Measurements from ENCODE around the gene ASB3.
"Not testable (repeated sequence)": the region's sequence is repeated elsewhere in the genome, so short reads cannot be mapped to it uniquely, and the experiment has no call there.

ASB3 gene

DNA sequence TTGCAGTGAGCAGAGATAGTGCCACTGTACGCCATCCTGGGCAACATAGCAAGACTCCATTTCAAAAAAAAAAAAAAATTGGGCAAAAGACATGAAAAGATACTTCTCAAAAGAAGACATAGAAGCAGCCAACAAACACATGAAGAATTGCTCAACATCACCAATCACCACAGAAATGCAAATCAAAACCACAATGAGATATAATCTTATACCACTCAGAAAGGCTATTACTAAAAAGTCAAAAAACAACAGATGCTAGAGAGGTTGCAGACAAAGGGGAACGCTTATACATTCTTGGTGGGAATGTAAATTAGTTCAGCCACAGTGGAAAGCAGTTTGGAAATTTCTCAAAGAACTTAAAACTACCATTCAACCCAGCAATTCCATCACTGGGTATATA lies 62.2 kb downstream of the ASB3 start:
- H3K9me2 ChIP-seq (replicated peaks; ENCODE audit: insufficient read depth, low read length) = no peaks in the 10 kb centered on the region
- no peak for DNase-seq
- H2AFZ ChIP-seq (ENCODE audit: low read length) = no peak overlapping the region
- no peak overlapping the region for H3K4me2 ChIP-seq (ENCODE audit: low read depth, low read length)
- H3K27ac ChIP-seq (ENCODE audit: low read length) = no peak overlapping the region
- no peaks in the 10 kb centered on the region for H3F3A ChIP-seq (ENCODE audit: insufficient read depth, low read length)
- no peaks in the 10 kb centered on the region for H3K27me3 ChIP-seq (replicated peaks; ENCODE audit: insufficient read depth, low read length)
- TF ChIP-seq, protein P1, sequence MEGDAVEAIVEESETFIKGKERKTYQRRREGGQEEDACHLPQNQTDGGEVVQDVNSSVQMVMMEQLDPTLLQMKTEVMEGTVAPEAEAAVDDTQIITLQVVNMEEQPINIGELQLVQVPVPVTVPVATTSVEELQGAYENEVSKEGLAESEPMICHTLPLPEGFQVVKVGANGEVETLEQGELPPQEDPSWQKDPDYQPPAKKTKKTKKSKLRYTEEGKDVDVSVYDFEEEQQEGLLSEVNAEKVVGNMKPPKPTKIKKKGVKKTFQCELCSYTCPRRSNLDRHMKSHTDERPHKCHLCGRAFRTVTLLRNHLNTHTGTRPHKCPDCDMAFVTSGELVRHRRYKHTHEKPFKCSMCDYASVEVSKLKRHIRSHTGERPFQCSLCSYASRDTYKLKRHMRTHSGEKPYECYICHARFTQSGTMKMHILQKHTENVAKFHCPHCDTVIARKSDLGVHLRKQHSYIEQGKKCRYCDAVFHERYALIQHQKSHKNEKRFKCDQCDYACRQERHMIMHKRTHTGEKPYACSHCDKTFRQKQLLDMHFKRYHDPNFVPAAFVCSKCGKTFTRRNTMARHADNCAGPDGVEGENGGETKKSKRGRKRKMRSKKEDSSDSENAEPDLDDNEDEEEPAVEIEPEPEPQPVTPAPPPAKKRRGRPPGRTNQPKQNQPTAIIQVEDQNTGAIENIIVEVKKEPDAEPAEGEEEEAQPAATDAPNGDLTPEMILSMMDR (IDR thresholded peaks at IDR 0.05; ENCODE audit: low read length) = no peak
- TF ChIP-seq EZH2 (optimal IDR thresholded peaks at IDR 0.05; ENCODE audit: low read depth, low read length) = no peak
- TF ChIP-seq EZH2phosphoT487 (IDR thresholded peaks at IDR 0.05; ENCODE audit: low read length) = no peak
- H3K79me2 ChIP-seq (ENCODE audit: low read length) = no peaks in the 10 kb centered on the region
- H3K4me1 ChIP-seq (ENCODE audit: low read length) = 0 out of 2 replicates have a peak, but pooled peaks cover 8% of the 10 kb centered on the region
- no peaks in the 10 kb centered on the region for H3K36me3 ChIP-seq (replicated peaks; ENCODE audit: insufficient read depth, low read length)
- no peak overlapping the region for H3K4me3 ChIP-seq (ENCODE audit: low read length)
- H3K9ac ChIP-seq (ENCODE audit: low read length) = no peak overlapping the region
- H4K20me1 ChIP-seq (ENCODE audit: insufficient read depth, low read length) = no peaks in the 10 kb centered on the region
- no peaks in the 10 kb centered on the region for H3K9me3 ChIP-seq (replicated peaks; ENCODE audit: insufficient read depth, low read length)

DNA sequence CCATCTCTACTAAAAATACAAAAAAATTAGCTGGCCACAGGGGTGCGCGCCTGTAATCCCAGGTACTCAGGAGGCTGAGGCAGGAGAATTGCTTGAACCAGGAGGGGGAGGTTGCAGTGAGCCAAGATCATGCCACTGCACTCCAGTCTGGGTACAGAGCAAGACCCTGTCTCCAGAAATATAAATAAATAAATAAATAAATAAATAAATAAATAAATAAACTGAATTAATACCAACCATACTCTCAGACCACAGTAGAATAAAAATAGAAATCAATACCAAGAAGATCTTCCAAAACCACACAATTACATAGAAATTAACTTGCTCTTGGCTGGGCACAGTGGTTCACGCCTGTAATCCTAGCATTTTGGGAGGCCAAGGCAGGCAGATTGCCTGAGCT lies 65.8 kb downstream of the ASB3 start:
- H3K4me3 ChIP-seq (ENCODE audit: low read length); H3K79me2 ChIP-seq (ENCODE audit: low read length); H3K4me2 ChIP-seq (ENCODE audit: low read depth, low read length); H3K4me1 ChIP-seq (ENCODE audit: low read length); H3K9me3 ChIP-seq (replicated peaks; ENCODE audit: insufficient read depth, low read length); H3K36me3 ChIP-seq (replicated peaks; ENCODE audit: insufficient read depth, low read length); H4K20me1 ChIP-seq (ENCODE audit: insufficient read depth, low read length); H3K9me2 ChIP-seq (replicated peaks; ENCODE audit: insufficient read depth, low read length); H2AFZ ChIP-seq (ENCODE audit: low read length); H3K9ac ChIP-seq (ENCODE audit: low read length); H3K27me3 ChIP-seq (replicated peaks; ENCODE audit: insufficient read depth, low read length); H3K27ac ChIP-seq (ENCODE audit: low read length); DNase-seq; H3F3A ChIP-seq (ENCODE audit: insufficient read depth, low read length): not testable (repeated sequence)

DNA sequence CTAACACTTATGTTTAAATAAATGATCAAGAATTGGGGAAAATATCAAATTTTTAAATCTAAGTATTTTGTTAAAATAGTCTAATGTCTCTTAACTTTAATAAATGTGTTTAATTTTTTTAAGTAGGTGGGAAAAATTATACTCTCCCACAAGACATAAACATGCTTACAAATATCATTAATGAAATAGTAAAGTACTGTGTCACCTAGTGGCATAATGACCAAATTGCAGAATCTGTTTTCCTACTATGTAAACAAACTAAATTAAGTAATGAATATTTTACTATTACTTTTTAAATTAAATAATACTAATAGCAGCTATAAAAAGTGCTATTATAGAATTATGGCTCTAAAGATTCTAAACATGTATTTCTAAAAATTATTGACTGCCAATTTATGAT lies 71.2 kb downstream of the ASB3 start:
- no peaks in the 10 kb centered on the region for H3K79me2 ChIP-seq (ENCODE audit: low read length)
- no peaks in the 10 kb centered on the region for H3F3A ChIP-seq (ENCODE audit: insufficient read depth, low read length)
- no peak overlapping the region for H3K4me2 ChIP-seq (ENCODE audit: low read depth, low read length)
- TF ChIP-seq EZH2phosphoT487 (IDR thresholded peaks at IDR 0.05; ENCODE audit: low read length) (no peak), EZH2 (optimal IDR thresholded peaks at IDR 0.05; ENCODE audit: low read depth, low read length) (no peak)
- TF ChIP-seq, protein P1 (IDR thresholded peaks at IDR 0.05; ENCODE audit: low read length) = peak; percentile 35
- no peak overlapping the region for H3K27ac ChIP-seq (ENCODE audit: low read length)
- H3K4me1 ChIP-seq (ENCODE audit: low read length) = no peaks in the 10 kb centered on the region
- H3K9me3 ChIP-seq (replicated peaks; ENCODE audit: insufficient read depth, low read length) = no peaks in the 10 kb centered on the region
- peak; percentile 19 for DNase-seq
- H3K9ac ChIP-seq (ENCODE audit: low read length) = no peak overlapping the region
- no peaks in the 10 kb centered on the region for H4K20me1 ChIP-seq (ENCODE audit: insufficient read depth, low read length)
- no peaks in the 10 kb centered on the region for H3K36me3 ChIP-seq (replicated peaks; ENCODE audit: insufficient read depth, low read length)
- H2AFZ ChIP-seq (ENCODE audit: low read length) = no peak overlapping the region
- no peaks in the 10 kb centered on the region for H3K27me3 ChIP-seq (replicated peaks; ENCODE audit: insufficient read depth, low read length)
- H3K4me3 ChIP-seq (ENCODE audit: low read length) = no peak overlapping the region
- H3K9me2 ChIP-seq (replicated peaks; ENCODE audit: insufficient read depth, low read length) = no peaks in the 10 kb centered on the region

DNA sequence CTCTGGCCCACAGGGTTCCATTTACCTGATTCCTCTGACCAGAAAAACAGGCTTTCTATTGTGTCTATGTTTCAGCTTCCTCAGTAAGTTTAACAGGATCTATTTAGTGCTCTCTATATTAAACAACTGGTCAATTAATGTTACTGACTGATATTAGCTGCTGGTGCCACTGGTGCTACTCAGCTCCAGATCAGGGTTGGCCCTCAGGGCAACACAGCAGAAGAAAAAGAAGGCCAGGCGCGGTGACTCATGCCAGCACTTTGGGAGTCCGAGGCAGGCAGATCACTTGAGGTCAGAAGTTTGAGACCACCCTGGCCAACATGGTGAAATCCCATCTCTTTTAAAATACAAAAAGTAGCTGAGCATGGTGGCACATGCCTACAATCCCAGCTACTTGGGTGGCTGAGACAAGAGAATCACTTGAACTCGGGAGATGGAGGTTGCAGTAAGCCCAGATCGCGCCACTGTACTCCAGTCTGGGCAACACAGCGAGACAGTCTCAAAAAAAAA lies 75.4 kb downstream of the ASB3 start:
- Histone ChIP-seq H3K9me3 (replicated peaks; ENCODE audit: insufficient read depth, low read length) (no peaks in the 10 kb centered on the region), H3K36me3 (replicated peaks; ENCODE audit: insufficient read depth, low read length) (peaks cover 3% of the 10 kb centered on the region; the same call in 1 of the 2 replicates), H3K4me1 (ENCODE audit: low read length) (no peaks in the 10 kb centered on the region), H3K27ac (ENCODE audit: low read length) (no peak overlapping the region), H3K9ac (ENCODE audit: low read length) (no peak overlapping the region), H4K20me1 (ENCODE audit: insufficient read depth, low read length) (no peaks in the 10 kb centered on the region), H3K4me3 (ENCODE audit: low read length) (no peak overlapping the region), H3K9me2 (replicated peaks; ENCODE audit: insufficient read depth, low read length) (no peaks in the 10 kb centered on the region), H3K4me2 (ENCODE audit: low read depth, low read length) (no peak overlapping the region), H2AFZ (ENCODE audit: low read length) (no peak overlapping the region), H3F3A (ENCODE audit: insufficient read depth, low read length) (no peaks in the 10 kb centered on the region), H3K79me2 (ENCODE audit: low read length) (no peaks in the 10 kb centered on the region), H3K27me3 (replicated peaks; ENCODE audit: insufficient read depth, low read length) (no peaks in the 10 kb centered on the region)
- TF ChIP-seq EZH2phosphoT487 (IDR thresholded peaks at IDR 0.05; ENCODE audit: low read length) = no peak
- no peak for TF ChIP-seq EZH2 (optimal IDR thresholded peaks at IDR 0.05; ENCODE audit: low read depth, low read length)
- TF ChIP-seq, protein P1 (IDR thresholded peaks at IDR 0.05; ENCODE audit: low read length) = no peak
- DNase-seq = no peak

Data from MM.1S (cell line).